SU-DHL-6 (cell line): Measurements from ENCODE around the gene TUBG1.
"Not testable (repeated sequence)": the region's sequence is repeated elsewhere in the genome, so short reads cannot be mapped to it uniquely, and the experiment has no call there.

Source experiments
- H2AFZ ChIP-seq: fragments of 200-600 bp; sonication (generic); 2 replicates; pipeline ENCODE4 v1.6.1; 2014; ENCODE audit warnings: low read depth, mild to moderate bottlenecking, moderate library complexity, mixed read lengths, antibody characterized with exemption, low read length; ENCODE audit not compliant: severe bottlenecking
- H3F3A ChIP-seq: fragments of 200-600 bp; shearing (Covaris generic); 2 replicates; pipeline ENCODE4 v1.6.0; 2016; ENCODE audit warnings: antibody characterized with exemption, mild to moderate bottlenecking; ENCODE audit not compliant: insufficient read depth
- H3K27ac ChIP-seq: fragments of 200-600 bp; sonication (generic); 2 replicates; pipeline ENCODE4 v1.5.1; 2016; ENCODE audit warnings: low read depth, mild to moderate bottlenecking, low read length, moderate library complexity, mixed read lengths
- H3K27me3 ChIP-seq: fragments of 200-600 bp; sonication (generic), shearing (Covaris generic); 2 replicates; pipeline ENCODE4 v1.6.0; 2014; ENCODE audit warnings: mild to moderate bottlenecking, low read length
- H3K36me3 ChIP-seq: fragments of 200-600 bp; sonication (generic); 2 replicates; pipeline ENCODE4 v1.6.1; 2014; ENCODE audit warnings: mild to moderate bottlenecking, low read length, mixed read lengths
- H3K4me2 ChIP-seq: fragments of 300-600, 200-600 bp; shearing (Covaris generic), sonication (generic); 2 replicates; pipeline ENCODE4 v1.6.0; 2014; ENCODE audit warnings: low read length, low read depth, mild to moderate bottlenecking; ENCODE audit not compliant: poor library complexity, severe bottlenecking
- H3K4me3 ChIP-seq: fragments of 200-600 bp; sonication (generic); 2 replicates; pipeline ENCODE4 v1.5.1; 2014; ENCODE audit warnings: antibody characterized with exemption, low read length, mild to moderate bottlenecking, mixed read lengths; ENCODE audit not compliant: insufficient read depth, poor library complexity, severe bottlenecking
- H3K79me2 ChIP-seq: fragments of 200-600 bp; sonication (generic); 2 replicates; pipeline ENCODE4 v1.6.1; 2014; ENCODE audit warnings: mild to moderate bottlenecking, low read length, moderate library complexity; ENCODE audit not compliant: insufficient read depth
- H3K9ac ChIP-seq: fragments of 200-600 bp; sonication (generic); 2 replicates; pipeline ENCODE4 v1.7.0; 2014; ENCODE audit warnings: mild to moderate bottlenecking, low read length
- H3K9me2 ChIP-seq: fragments of 200-600 bp; sonication (generic); replicated peaks from 2 replicates; pipeline ENCODE4 v1.6.1; 2014; ENCODE audit warnings: low read length; ENCODE audit not compliant: insufficient read depth
- H3K9me3 ChIP-seq: fragments of 200-600 bp; sonication (generic); 2 replicates; pipeline ENCODE4 v1.6.1; 2014; ENCODE audit warnings: low read length, mixed read lengths; ENCODE audit not compliant: insufficient read depth
- H4K20me1 ChIP-seq: fragments of 200-600 bp; sonication (generic); 2 replicates; pipeline ENCODE4 v1.6.1; 2014; ENCODE audit warnings: low read depth, mild to moderate bottlenecking, antibody characterized with exemption, low read length, moderate library complexity, mixed read lengths
- EZH2phosphoT487 ChIP-seq: fragments of 200-600 bp; sonication (generic), shearing (Covaris generic); conservative IDR thresholded peaks from 2 replicates; pipeline ENCODE4 v1.6.1; 2018; ENCODE audit warnings: mild to moderate bottlenecking, antibody characterized with exemption, low read length, moderate library complexity, mixed read lengths
- TF ChIP-seq, protein P1 (sequence below): fragments of 200-600 bp; sonication (generic); IDR thresholded peaks from one replicate; pipeline ENCODE4 v1.5.1; 2017; ENCODE audit warnings: antibody characterized with exemption, mild to moderate bottlenecking, low read length, moderate library complexity; ENCODE audit not compliant: insufficient read depth, poor library complexity, severe bottlenecking

Gene TUBG1

DNA sequence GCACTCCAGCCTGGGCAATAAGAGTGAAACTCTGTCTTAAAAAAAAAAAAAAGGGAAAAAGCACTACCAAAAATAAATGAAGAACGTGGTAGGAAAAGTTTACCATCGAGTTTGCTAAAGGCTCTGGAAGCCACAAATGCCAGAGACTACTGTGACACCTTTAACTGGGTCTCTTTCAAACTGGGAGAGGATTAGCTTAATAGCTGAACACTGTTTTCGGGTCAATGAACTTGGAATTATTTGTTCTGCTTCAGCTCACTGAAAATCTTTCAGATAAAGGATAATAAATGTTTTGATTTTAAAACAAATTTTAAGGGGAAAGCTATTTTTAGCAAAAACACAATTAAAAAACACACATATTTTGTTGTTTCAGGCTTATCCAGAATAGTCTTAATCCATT, 1.7 kb upstream of the TUBG1 start:
- H3K27ac ChIP-seq = no peak overlapping the region
- TF ChIP-seq, protein P1, sequence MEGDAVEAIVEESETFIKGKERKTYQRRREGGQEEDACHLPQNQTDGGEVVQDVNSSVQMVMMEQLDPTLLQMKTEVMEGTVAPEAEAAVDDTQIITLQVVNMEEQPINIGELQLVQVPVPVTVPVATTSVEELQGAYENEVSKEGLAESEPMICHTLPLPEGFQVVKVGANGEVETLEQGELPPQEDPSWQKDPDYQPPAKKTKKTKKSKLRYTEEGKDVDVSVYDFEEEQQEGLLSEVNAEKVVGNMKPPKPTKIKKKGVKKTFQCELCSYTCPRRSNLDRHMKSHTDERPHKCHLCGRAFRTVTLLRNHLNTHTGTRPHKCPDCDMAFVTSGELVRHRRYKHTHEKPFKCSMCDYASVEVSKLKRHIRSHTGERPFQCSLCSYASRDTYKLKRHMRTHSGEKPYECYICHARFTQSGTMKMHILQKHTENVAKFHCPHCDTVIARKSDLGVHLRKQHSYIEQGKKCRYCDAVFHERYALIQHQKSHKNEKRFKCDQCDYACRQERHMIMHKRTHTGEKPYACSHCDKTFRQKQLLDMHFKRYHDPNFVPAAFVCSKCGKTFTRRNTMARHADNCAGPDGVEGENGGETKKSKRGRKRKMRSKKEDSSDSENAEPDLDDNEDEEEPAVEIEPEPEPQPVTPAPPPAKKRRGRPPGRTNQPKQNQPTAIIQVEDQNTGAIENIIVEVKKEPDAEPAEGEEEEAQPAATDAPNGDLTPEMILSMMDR = no peak
- no peak for TF ChIP-seq EZH2phosphoT487
- no peaks in the 10 kb centered on the region for H3K9me2 ChIP-seq
- H2AFZ ChIP-seq = no peak overlapping the region
- H3K9ac ChIP-seq = peak overlapping the region; percentile 82
- H3K4me2 ChIP-seq = peak overlapping the region; percentile 77
- H3K36me3 ChIP-seq = 0 out of 2 replicates have a peak, but pooled peaks cover 7% of the 10 kb centered on the region
- H3K9me3 ChIP-seq = no peaks in the 10 kb centered on the region
- H4K20me1 ChIP-seq = no peaks in the 10 kb centered on the region
- peaks cover 75% of the 10 kb centered on the region for H3K79me2 ChIP-seq
- no peaks in the 10 kb centered on the region for H3F3A ChIP-seq
- H3K27me3 ChIP-seq = no peaks in the 10 kb centered on the region
- H3K4me3 ChIP-seq = peak overlapping the region; percentile 94

DNA sequence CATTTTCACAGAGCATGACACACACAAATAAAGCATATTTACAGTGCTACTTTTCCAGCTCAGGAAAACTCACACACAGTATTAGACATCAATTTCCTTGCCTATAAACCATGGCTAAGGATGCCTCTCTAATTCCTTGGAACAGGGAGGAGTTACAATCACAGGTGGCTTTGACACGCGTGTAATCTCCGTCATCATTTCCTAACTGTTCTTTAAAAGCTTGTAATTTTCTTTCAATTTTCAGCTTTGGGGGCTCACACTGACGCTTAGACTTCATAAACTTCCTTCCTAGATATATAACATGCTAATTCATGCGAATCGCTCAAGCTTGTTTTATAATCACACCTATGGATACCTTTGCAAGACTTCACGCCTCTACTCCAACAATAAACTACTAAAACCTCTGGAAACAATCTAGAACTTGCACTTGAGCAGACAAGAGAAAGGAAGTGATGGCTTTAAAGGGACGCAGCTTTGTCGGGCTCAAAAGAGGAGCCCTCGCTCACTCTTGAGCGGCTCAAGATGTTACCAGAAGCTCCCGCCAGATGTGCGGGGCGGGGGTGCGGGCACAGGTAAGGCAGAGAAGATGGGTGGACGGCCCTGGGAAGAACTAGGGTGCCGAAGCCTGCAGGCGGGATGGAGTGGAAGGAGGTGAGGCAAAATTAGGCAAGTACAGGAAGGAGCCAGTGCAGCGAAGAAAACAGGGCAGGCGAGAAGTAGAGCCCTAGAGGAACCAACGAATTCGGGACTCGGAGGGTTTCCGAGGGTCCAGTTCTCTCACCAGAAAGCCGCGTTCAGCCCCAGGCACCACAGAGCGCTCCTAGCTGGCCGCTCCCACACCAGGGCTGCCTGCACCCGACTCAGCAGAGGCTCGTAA, 940 bp upstream of the TUBG1 start:
- H3K4me2 ChIP-seq = peak overlapping the region; percentile 77
- TF ChIP-seq EZH2phosphoT487 = no peak
- TF ChIP-seq, protein P1 = no peak
- H3K36me3 ChIP-seq = 0 out of 2 replicates have a peak, but pooled peaks cover 7% of the 10 kb centered on the region
- H3K9me2 ChIP-seq = no peaks in the 10 kb centered on the region
- H3F3A ChIP-seq = no peaks in the 10 kb centered on the region
- H3K79me2 ChIP-seq = peaks cover 68% of the 10 kb centered on the region
- no peaks in the 10 kb centered on the region for H3K27me3 ChIP-seq
- no peaks in the 10 kb centered on the region for H3K9me3 ChIP-seq
- H3K27ac ChIP-seq = peak overlapping the region; percentile 65
- peak overlapping the region; percentile 94 for H3K4me3 ChIP-seq
- H2AFZ ChIP-seq = peak overlapping the region; percentile 60
- peak overlapping the region; percentile 82 for H3K9ac ChIP-seq
- no peaks in the 10 kb centered on the region for H4K20me1 ChIP-seq

DNA sequence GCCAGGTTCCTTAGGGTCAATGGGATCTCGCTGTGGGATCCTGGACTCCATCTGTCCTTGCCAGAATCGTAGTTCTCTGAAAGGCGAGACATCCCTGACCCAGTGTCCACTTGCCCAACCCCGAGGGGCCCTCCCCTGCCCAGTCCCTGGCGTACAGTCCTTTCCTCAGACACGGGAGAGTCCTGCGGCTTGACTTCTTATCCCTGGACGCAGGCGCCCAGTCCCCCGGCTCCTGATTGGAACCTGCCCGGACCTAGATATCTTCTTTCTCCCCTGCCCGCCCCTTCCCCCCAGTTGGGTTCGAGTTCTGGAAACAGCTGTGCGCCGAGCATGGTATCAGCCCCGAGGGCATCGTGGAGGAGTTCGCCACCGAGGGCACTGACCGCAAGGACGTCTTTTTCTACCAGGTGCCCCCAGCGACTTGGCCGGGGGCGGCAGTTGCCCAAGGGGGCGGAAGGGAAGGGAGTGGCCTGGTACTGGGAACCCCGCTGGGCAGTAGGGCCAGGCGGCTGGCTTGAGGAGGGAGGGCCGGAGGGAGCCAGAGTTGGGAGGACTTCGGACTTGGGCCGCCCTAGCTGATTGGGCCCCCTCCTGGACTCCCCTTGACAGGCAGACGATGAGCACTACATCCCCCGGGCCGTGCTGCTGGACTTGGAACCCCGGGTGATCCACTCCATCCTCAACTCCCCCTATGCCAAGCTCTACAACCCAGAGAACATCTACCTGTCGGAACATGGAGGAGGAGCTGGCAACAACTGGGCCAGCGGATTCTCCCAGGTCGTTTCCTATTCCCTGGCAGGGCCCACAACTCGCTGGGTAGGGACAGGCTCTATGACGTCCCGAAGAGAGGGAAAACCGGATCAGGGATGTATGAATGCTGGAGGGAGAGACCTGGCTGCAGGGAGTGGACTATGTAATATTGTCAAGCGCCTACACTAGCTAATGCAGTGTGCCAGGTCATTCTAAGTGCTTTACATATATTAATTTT, 625 bp downstream of the TUBG1 start:
- peak overlapping the region; percentile 81 for H3K4me3 ChIP-seq
- not testable (repeated sequence) for H2AFZ ChIP-seq, H3F3A ChIP-seq, H3K36me3 ChIP-seq, H4K20me1 ChIP-seq, H3K27me3 ChIP-seq, H3K9me3 ChIP-seq, H3K9me2 ChIP-seq
- peak overlapping the region; percentile 93 for H3K9ac ChIP-seq
- H3K27ac ChIP-seq = peak overlapping the region; percentile 42
- H3K4me2 ChIP-seq = peak overlapping the region; percentile 76
- H3K79me2 ChIP-seq = peaks cover 54% of the 10 kb centered on the region
